MG63 (cell line): ENCODE data around the gene TOP2A. TPM values are rescaled to one million over a fixed set of nuclear protein-coding genes. Genes with fewer than 3 reads are reported as not detected.

ENCODE experiments used
- DNase-seq: peaks from one replicate; pipeline ENCODE4 v3.0.0-alpha.2; 2020
- H3K27me3 ChIP-seq: fragments of 250-450 bp; sonication (Bioruptor Pico); 2 replicates; pipeline ENCODE4 v1.5.1; 2020; ENCODE audit warnings: mild to moderate bottlenecking, moderate library complexity
- H3K36me3 ChIP-seq: fragments of 250-450 bp; sonication (Bioruptor Pico); 2 replicates; pipeline ENCODE4 v1.5.1; 2020; ENCODE audit warnings: mild to moderate bottlenecking, moderate library complexity
- H3K4me3 ChIP-seq: fragments of 250-450 bp; sonication (Bioruptor Pico); 2 replicates; pipeline ENCODE4 v1.5.1; 2020; ENCODE audit warnings: mild to moderate bottlenecking, moderate library complexity
- H3K9me3 ChIP-seq: fragments of 250-450 bp; sonication (Bioruptor Pico); 2 replicates; pipeline ENCODE4 v1.5.1; 2020; ENCODE audit warnings: mild to moderate bottlenecking, moderate library complexity
- total RNA-seq: library from RNA; depleted of rRNA; stranded (reverse); fragments of >200 nt; shearing (Covaris generic); gene quantifications from 2 replicates; pipeline ENCODE4 v1.2.3, GENCODE V29; 2014; ENCODE audit warnings: low replicate concordance

TOP2A gene
- total RNA-seq, 1 experiment from 2014 or later: 138 TPM

DNA sequence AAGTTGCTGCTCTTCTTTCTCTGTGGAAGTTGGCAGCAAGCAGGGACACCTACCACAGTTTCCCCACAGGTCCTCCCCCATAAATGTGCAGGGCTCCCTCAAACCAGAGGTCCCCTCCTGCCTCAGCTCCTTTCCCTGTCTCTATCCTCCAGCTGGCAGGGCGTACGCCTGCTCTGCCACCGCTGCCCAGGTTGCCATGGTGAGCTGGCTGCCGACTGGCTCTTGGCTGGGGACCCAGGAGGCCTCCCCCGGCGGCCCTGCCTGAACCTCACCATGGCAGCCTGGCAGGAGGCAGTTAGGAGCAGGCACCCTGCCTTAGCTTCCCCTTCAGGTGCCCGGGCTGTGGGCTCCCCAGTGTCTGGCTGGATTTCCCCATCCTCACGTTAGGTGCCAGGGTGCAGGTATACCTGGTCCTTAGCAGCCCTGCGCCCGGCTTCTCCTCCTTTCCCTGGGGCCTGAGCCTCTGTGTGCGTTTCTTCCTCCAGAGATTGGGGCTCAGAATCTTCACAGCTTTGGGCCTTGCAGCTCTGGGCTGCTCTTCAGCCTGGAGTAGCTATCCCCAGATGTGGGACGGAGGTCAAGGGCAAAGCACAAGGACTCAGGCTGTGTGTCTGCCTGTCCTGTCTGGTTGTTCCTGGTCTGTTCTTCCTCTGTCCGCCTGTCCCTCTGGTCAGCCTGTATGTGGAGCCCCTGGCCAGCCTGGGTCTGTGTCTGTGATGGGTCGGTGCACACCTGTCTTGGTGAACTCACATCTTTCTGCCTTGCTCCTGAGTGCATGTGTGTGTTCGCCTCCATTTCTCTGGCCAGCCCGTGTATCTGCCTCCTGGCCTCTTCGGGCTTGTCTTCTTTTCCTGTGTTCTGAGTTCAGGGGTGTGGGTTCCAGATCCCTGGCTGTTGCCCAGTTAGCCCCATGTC, 68.9 kb downstream of the TOP2A start:
- DNase-seq: peak; percentile 78

DNA sequence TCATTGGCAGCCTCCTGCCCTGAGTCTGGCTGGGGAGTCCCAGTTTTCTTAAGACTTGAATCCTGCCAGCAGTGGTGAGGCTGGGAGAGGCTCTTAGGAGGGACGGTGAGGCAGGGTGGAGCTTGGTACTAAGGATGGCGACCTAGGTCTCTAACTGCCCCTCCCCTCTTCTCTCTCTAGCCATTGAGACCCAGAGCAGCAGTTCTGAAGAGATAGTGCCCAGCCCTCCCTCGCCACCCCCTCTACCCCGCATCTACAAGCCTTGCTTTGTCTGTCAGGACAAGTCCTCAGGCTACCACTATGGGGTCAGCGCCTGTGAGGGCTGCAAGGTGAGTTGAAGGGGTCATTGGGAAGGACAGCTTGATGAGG, 69.6 kb downstream of the TOP2A start:
- Histone ChIP-seq H3K36me3 (peaks cover 40% of the 10 kb centered on the region), H3K9me3 (no peaks in the 10 kb centered on the region), H3K27me3 (no peaks in the 10 kb centered on the region), H3K4me3 (no peak overlapping the region)
- DNase-seq: no peak

More for the DNA sequence above, 68.9 kb downstream of the TOP2A start:
- Histone ChIP-seq H3K9me3 (no peaks in the 10 kb centered on the region), H3K36me3 (peaks cover 43% of the 10 kb centered on the region), H3K4me3 (no peak overlapping the region), H3K27me3 (no peaks in the 10 kb centered on the region)

DNA sequence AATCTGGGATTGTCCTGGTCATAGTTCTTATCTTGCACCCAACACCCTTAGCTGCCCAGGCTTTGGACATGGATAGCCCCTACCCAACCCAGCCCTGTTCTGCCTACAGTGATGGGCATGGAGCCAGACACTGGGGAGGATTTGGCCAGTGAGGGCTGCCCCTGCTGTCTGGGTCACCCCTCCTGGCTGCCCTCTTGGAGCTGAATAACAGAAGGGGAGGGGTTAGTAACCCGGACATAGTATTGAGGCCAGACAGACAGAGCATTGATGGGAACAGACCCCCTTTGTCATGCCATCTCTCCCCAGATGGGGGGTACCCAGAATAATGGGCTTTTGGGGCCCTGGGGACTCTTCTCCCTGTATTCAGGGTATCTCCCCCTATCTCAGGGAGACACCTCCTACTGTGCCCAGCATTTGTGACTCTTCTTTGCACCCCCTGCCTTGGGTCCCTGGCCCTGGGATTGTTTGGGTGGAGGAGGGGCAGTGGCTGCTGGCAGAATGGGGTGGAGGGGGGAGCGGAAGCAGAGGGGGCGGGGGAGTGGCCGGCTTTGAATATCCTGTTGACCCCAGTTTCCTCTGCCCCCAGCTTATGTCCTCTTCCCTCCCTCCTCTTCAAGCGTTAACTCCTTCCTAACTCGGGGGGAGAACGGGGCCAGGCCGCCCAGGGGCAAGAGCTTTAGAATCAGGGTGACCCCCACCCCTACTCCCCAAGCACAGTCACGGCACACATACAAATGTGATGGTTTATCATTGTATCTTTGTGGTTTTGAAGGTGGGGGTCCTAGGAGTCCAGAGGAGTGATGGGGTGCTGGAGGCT, 70.2 kb downstream of the TOP2A start:
- Histone ChIP-seq H3K4me3 (no peak overlapping the region), H3K9me3 (no peaks in the 10 kb centered on the region), H3K27me3 (no peaks in the 10 kb centered on the region), H3K36me3 (peaks cover 38% of the 10 kb centered on the region)
- peak; percentile 66 for DNase-seq

DNA sequence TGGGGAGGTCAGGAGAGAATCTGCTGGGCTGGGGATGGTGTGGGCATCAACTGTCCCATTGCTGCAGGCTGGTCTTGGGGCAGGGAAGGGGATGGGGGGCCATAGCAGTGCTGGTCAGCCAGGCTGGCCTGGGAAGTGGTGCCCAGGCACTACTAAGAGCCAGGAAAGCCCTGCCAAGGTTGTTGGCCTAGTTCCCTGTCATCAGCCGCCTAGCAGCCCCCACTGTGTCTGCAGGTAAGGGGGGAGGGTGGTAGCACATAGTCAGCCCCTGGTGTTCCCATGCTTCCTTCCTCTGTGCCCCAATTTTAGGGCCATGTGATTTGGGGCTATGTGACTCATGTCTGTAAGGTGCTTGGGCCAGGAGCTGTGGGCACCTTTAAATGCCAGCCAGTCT, 70.9 kb downstream of the TOP2A start:
- no peaks in the 10 kb centered on the region for H3K9me3 ChIP-seq
- no peak overlapping the region for H3K4me3 ChIP-seq
- peaks cover 30% of the 10 kb centered on the region for H3K36me3 ChIP-seq
- H3K27me3 ChIP-seq: no peaks in the 10 kb centered on the region
- no peak for DNase-seq

DNA sequence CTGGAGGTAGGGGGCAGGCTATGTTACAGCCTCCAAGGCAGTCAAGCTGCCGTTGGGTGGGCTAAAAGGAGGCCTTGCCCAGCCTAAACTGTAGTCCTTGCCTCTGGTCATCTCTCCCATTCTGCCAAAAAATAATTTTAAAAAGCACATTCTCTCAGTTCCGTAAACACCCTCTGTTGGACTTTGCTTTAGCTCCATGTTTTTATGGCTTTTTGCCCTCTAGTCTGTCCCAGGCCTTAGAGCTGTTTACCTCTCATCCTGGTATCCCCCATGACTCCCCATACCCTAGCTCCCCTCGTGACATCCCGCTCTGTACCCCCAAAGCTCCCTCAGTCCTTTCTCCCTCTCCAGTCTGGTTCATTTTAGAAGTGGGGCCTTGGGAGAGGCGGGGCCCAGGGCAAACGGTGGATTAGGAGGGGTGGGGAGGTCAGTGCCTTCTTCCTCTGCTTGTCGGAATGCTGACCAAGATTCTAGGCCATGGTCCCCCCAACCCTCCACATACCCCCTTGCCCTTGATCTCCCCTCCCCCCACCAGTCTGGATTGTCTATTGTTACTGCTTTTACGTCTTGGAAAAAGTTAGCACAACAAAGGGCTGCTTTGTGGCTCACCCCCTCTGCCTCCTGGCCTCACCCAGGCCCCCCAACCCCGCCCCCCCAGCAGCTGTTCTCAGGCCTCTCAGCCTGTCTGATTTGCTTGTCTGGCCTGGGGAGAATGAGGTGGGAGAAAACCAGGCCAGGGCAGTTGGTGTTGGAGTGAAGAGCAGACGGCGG, 71.5 kb downstream of the TOP2A start:
- Histone ChIP-seq H3K4me3 (no peak overlapping the region), H3K9me3 (no peaks in the 10 kb centered on the region), H3K36me3 (peaks cover 28% of the 10 kb centered on the region), H3K27me3 (no peaks in the 10 kb centered on the region)
- no peak for DNase-seq

DNA sequence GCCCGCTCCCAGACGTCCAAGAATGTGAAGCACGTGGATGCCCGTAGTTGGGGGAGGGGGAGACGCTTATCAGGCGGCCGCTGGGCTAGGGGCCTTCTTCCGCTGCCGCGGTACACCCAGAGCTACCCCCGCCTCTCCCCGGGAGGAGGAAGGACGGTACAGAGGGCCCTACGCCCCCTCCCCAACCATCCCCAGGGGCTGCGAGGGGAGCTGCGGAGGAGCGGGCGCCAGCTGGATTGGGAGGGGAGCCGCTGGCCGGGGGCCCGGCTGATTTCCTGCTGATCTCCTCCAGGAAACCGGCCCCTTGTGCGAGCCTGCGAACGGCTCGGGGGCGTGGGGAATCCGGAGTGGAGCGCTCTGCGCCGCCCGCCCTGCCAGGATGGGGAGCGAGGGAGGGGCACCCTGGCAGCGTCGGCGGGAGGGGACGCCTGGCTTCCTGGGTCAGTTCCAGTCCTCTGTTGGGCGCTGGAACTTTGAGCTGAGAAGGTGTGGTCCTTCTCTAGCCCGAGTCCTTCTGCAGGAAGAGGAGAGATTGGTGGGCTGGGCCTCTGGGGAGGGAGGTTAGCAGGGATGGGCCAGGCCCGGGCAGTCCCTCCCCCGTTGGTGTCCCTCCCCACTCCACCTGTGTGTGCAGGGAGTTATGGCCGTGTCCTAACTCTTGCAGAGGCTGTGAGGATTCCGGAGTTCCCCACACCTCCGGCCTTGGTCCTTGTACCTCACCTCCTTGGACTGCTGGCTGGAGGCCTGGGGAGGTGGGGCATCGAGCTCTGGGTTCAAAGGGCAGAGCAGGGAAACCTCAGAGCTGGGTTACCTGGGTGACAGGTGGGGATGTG, 72.3 kb downstream of the TOP2A start:
- no peaks in the 10 kb centered on the region for H3K9me3 ChIP-seq
- DNase-seq: peak; percentile 69
- H3K4me3 ChIP-seq: no peak overlapping the region
- no peaks in the 10 kb centered on the region for H3K27me3 ChIP-seq
- H3K36me3 ChIP-seq: peaks cover 36% of the 10 kb centered on the region

DNA sequence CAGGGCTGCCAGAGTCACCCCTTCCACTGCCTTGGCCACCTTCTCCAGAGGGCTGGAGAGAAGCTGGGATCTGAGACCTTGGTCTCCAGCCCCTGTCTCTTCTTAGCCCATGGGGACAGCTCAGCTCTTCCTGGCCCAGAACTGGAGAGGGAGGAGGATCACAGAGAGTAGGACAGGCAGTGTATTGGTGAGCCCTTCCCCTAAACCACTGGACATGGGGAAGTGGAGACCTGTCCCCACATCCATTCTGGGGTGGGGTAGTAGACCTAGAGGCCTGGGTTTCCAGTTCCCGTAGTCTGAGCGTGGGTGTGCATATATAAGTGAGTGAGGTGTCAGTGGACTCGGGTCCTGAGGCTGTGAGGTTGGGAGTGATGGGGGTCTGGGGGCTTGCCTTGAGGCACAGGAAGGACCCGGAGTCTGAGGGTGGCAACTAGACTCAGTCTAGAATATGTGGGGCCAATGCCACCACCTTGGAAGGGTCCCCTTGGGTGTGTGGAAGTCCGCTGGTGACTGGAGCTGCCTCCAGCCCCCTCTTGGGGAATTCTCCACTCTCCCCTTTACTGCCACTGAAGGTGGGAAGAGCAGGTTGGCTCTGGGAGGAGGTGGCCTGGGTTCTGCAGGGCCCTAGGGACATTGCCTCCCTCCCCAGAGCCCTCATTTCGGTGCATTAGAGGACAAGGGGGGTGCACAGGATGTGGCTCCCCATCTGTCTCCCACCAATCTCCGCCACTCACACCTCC, 73.1 kb downstream of the TOP2A start:
- H3K36me3 ChIP-seq: peaks cover 38% of the 10 kb centered on the region
- DNase-seq: no peak
- H3K27me3 ChIP-seq: no peaks in the 10 kb centered on the region
- no peak overlapping the region for H3K4me3 ChIP-seq
- H3K9me3 ChIP-seq: no peaks in the 10 kb centered on the region

DNA sequence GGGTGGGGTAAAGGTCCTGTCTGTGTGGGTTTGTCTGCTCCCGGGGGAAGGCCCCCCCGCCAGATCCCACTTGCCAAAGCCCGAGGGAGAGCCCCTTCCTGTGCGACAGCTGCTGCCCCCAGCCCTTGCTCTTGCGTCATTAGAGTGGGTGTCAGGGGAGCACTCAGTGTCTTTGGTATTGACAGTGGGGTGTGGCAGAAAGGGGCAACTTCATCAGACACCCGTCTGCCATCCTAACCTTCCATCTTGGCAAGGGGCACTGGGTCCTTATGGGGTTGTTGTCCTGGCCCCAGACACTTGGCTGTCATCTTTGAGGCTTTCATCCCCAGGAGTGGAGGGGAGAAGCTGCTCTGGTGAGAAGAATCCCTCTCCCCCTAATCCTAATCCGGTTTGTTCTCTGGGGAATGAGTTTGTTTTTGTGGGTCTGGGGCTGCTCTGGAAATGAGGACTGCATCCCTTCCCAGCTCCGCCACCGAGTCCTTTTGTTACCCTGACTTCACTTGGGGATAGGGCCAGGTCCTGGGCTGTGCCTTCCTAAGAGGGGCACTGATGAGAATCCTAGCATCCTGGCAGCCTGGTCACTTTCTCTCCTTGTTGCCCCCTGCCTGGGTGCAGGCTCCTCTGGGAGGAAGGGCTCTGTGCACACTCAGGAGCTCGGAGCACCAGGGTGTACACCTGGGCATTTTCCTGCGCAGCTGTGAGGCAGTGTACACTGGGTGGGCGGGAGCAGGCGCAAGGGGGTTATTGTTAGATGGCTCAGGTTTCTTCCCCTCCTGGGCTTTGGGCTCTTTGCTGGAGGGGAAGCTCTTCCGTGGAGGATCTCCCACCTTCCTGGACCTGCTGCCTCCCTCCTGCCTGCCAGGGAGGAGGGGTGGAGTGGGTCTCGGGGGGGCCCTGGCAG, 74.2 kb downstream of the TOP2A start:
- Histone ChIP-seq H3K36me3 (peaks cover 30% of the 10 kb centered on the region), H3K9me3 (no peaks in the 10 kb centered on the region), H3K4me3 (no peak overlapping the region), H3K27me3 (no peaks in the 10 kb centered on the region)
- DNase-seq: no peak

DNA sequence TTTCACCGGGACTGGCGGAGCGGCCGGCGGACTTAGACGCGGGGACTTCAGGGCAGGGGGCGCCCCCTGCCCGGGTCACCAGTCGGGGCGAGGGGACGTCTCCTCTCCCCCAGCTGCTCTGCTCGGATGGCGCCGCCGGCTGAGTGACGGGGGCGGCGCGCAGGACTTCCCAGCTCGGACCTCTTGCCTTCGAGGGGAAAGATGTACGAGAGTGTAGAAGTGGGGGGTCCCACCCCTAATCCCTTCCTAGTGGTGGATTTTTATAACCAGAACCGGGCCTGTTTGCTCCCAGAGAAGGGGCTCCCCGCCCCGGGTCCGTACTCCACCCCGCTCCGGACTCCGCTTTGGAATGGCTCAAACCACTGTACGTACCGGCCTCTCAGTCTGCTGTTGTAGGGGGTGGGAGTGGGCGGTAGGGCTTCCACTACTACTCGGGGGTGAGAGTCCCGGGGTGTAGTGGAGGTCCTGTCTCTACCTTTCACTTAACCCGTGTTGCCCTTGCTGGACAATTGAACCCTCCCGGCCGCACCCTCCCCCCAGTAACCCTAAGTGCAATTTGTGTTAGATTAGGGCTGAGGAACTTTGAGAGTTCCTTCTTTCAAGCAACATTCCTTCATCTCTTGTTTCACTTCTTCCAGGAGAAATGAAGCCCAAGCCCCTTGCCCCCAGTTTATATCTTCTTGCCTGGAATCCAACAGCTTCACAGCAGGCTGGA, 75.0 kb downstream of the TOP2A start:
- H3K9me3 ChIP-seq: no peaks in the 10 kb centered on the region
- H3K36me3 ChIP-seq: peaks cover 33% of the 10 kb centered on the region
- no peaks in the 10 kb centered on the region for H3K27me3 ChIP-seq
- no peak overlapping the region for H3K4me3 ChIP-seq
- no peak for DNase-seq

DNA sequence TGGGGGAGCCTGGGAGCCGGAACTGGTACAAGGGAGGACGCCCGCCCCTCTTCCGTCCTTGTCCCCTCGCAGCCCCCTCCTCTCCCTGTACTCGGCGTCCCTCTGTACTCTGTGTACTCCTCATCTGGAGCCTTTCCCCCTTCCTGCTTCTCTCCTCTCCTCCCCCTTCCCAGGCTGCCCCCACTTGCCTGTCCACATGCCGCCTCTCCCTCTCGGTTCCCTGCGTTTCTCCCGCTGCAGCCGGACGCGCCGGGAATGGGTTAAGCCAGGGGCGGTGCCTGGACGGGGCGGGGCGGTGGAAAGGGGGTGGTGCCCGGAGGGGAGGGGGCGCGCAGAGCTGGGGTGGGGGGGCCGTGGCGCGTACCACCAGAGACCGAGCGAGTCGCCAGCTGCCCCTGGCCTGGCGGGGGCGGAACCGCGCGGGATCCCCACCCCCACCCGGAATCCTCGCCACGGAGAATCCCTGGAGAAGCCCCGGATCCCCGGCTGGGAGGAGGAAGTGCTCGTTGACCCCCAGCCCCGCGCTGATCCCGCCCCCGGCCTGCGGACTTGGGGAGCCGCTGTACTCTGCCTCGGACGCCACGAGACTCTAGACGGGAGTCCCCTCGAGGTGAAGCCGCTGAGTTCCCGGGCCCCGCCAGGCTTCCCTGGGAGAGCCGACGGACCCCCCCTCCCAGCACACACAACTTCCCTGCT, 75.7 kb downstream of the TOP2A start:
- H3K4me3 ChIP-seq: peak overlapping the region; percentile 42
- no peaks in the 10 kb centered on the region for H3K9me3 ChIP-seq
- H3K27me3 ChIP-seq: no peaks in the 10 kb centered on the region
- peak; percentile 39 for DNase-seq
- H3K36me3 ChIP-seq: peaks cover 36% of the 10 kb centered on the region

DNA sequence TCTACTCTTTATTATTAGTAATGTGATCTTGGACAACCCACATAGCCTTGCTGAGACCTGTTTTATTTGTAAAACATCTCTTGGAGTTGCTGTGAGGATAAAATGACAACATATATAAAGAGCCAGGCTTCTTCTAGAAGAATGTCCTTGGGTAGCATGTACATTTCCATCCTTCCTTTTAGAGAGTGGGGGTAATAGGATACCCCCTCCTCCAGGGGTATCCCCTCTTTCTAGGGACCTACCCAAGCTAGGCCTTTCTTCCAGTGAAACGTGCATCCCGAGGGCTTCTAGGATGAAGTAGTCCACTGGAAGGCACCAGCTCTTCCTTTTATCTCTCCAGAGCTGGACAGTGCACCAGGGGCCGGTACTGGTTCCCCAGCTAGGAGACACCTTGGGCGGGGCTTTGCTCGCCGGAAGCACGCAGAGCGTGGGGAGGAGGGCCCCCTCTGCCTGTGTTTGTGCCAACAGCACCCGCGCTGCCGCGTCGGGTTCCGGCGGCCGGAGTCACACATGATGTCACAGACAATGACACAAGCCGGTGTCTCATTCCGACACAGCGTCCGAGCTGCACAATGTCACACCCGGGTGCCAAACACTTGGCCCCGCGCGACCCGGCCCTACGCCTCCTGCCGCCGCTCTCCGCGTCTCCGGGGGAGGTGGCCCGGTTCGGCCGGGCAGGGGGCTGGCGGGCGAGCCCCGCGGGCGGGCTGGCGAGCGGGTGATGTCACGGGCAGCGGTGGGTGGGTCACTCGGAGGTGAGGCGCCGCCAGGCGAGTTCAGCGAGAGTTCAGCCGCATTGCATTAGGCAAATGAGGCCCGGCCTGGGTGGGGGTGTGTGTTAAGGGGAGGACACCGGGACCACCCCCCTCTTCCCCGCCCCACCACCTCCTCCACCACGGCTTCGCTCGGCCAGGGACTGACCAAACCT, 76.6 kb downstream of the TOP2A start:
- Histone ChIP-seq H3K36me3 (peaks cover 41% of the 10 kb centered on the region), H3K9me3 (no peaks in the 10 kb centered on the region), H3K27me3 (no peaks in the 10 kb centered on the region), H3K4me3 (peak overlapping the region; percentile 42)
- peak; percentile 63 for DNase-seq

DNA sequence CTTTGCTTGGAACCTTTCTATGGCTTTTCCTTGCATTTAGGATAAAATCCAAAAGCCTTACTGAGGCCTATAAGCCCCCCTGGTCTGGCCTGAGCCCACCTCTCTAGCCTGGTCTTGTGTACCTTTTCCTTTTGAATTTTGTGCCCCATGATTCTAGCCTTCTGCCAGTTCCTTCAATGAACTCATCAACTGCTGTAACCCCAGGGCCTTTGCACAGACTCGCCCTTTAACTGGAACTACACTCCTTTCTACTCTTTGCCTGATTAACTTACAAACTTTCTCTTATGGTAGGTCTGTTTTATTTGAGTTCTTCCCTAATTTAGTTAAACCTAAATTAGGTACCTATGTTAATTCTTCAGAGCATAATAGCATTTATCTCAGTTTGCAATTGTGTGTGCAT, 77.4 kb downstream of the TOP2A start:
- no peaks in the 10 kb centered on the region for H3K9me3 ChIP-seq
- H3K4me3 ChIP-seq: no peak overlapping the region
- no peak for DNase-seq
- peaks cover 46% of the 10 kb centered on the region for H3K36me3 ChIP-seq
- no peaks in the 10 kb centered on the region for H3K27me3 ChIP-seq
